Prostate gland (tissue), 2 donors: ENCODE results near the gene OSBPL2.

Experiments
- CTCF ChIP-seq, 4 experiments: fragments of 200-600 bp in 2 of 4; fragments of 450-650 bp in 2 of 4; sonication (generic) in 2 of 4; IDR thresholded peaks; 1 replicate in 3 of 4; 2 replicates in 1 of 4; pipeline ENCODE4 v1.5.1; 2016 to 2019; ENCODE audit warnings: antibody characterized with exemption in 4 of 4, mild to moderate bottlenecking in 2 of 4, moderate library complexity in 2 of 4
- POLR2A ChIP-seq: fragments of 450-650 bp; IDR thresholded peaks from one replicate; pipeline ENCODE4 v1.6.1; 2016; ENCODE audit warnings: antibody characterized with exemption, mild to moderate bottlenecking

GRCh38 chr20:62266340-62266739, 28.0 kb downstream of the OSBPL2 start:
- TF ChIP-seq CTCF (IDR thresholded peaks at IDR 0.05) (no peak), POLR2A (no peak)
